ENCODE results near the gene CASQ2. TPM values are rescaled to one million over a fixed set of nuclear protein-coding genes. Genes with fewer than 3 reads are reported as not detected.

The CASQ2 gene
- total and polyA plus RNA-seq, 9 of the 15 experiments (the other 6 are each of a cell fraction or from before 2014, with no cell fraction given): not detected

DNA sequence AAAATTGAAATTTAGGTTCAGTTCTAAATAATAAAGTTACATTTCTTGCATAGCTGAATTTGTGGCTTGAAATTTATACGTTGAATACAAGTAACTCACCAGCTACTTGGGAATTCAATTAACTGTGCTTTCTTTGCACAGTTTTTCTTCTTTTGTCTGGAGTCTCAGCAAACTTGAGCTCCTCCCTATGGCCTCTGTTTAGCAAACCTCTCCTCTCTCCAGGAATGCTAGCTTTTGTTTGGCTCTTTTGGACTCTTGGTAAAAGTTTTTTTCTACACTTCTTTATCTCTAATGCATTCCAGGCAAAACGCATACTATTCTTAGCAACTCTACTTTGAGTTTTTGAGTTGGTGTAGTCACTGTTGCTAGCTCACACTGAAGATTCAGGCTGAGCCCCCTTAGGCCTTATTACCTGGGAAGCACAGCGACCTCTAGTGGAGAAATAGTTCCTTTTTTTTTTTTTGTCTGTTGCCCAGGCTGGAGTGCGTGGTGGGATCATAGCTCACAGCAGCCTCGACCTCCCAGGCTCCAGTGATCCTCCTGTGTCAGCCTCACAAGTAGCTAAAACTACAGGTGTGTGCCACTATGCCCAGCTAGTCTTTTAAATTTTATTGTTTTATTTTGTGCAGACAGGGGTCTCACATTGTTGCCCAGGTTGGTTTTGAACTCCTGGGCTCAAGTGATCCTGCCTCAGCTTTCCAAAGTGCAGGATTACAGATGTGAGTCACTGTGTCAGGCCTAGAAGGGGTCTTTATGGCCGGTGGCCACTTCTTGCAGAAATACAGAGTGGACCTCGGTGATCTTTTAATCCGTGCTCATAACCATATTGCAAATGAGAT lies 61.7 kb downstream of the CASQ2 start (continued):
- no peak for TF ChIP-seq ZNF766 (CRISPR knock-in tag; conservative IDR thresholded peaks at IDR 0.05)
- TF ChIP-seq PTBP1 (IDR thresholded peaks at IDR 0.05; ENCODE audit: low read depth, low read length): no peak
- TF ChIP-seq, protein P1, sequence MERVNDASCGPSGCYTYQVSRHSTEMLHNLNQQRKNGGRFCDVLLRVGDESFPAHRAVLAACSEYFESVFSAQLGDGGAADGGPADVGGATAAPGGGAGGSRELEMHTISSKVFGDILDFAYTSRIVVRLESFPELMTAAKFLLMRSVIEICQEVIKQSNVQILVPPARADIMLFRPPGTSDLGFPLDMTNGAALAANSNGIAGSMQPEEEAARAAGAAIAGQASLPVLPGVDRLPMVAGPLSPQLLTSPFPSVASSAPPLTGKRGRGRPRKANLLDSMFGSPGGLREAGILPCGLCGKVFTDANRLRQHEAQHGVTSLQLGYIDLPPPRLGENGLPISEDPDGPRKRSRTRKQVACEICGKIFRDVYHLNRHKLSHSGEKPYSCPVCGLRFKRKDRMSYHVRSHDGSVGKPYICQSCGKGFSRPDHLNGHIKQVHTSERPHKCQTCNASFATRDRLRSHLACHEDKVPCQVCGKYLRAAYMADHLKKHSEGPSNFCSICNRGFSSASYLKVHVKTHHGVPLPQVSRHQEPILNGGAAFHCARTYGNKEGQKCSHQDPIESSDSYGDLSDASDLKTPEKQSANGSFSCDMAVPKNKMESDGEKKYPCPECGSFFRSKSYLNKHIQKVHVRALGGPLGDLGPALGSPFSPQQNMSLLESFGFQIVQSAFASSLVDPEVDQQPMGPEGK (CRISPR knock-in tag; IDR thresholded peaks at IDR 0.05; ENCODE audit: borderline replicate concordance): no peak
- TF ChIP-seq ZNF77 (CRISPR knock-in tag; IDR thresholded peaks at IDR 0.05): no peak
- TF ChIP-seq ZBTB7A (IDR thresholded peaks at IDR 0.05; ENCODE audit: borderline replicate concordance, control insufficient read depth, low read depth, low read length): no peak
- TF ChIP-seq, protein P2, sequence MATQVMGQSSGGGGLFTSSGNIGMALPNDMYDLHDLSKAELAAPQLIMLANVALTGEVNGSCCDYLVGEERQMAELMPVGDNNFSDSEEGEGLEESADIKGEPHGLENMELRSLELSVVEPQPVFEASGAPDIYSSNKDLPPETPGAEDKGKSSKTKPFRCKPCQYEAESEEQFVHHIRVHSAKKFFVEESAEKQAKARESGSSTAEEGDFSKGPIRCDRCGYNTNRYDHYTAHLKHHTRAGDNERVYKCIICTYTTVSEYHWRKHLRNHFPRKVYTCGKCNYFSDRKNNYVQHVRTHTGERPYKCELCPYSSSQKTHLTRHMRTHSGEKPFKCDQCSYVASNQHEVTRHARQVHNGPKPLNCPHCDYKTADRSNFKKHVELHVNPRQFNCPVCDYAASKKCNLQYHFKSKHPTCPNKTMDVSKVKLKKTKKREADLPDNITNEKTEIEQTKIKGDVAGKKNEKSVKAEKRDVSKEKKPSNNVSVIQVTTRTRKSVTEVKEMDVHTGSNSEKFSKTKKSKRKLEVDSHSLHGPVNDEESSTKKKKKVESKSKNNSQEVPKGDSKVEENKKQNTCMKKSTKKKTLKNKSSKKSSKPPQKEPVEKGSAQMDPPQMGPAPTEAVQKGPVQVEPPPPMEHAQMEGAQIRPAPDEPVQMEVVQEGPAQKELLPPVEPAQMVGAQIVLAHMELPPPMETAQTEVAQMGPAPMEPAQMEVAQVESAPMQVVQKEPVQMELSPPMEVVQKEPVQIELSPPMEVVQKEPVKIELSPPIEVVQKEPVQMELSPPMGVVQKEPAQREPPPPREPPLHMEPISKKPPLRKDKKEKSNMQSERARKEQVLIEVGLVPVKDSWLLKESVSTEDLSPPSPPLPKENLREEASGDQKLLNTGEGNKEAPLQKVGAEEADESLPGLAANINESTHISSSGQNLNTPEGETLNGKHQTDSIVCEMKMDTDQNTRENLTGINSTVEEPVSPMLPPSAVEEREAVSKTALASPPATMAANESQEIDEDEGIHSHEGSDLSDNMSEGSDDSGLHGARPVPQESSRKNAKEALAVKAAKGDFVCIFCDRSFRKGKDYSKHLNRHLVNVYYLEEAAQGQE (IDR thresholded peaks at IDR 0.05; ENCODE audit: borderline replicate concordance): peak; percentile 58; the same call in 1 of the 2 replicates
- TF ChIP-seq, protein P2 (CRISPR knock-in tag; IDR thresholded peaks at IDR 0.05; ENCODE audit: low read depth): no peak
- TF ChIP-seq RHOXF2B (CRISPR knock-in tag; conservative IDR thresholded peaks at IDR 0.05): no peak
- no peak for TF ChIP-seq HNRNPH1 (optimal IDR thresholded peaks at IDR 0.05; ENCODE audit: low read depth, low read length)
- peak; percentile 24 to 29; a peak in 1 of 4 replicates for TF ChIP-seq NRF1 (conservative IDR thresholded peaks at IDR 0.05 in 1 of 2, IDR thresholded peaks at IDR 0.05 in 1 of 2)
- TF ChIP-seq ZNF253 (CRISPR knock-in tag; conservative IDR thresholded peaks at IDR 0.05): no peak
- TF ChIP-seq, protein P3, sequence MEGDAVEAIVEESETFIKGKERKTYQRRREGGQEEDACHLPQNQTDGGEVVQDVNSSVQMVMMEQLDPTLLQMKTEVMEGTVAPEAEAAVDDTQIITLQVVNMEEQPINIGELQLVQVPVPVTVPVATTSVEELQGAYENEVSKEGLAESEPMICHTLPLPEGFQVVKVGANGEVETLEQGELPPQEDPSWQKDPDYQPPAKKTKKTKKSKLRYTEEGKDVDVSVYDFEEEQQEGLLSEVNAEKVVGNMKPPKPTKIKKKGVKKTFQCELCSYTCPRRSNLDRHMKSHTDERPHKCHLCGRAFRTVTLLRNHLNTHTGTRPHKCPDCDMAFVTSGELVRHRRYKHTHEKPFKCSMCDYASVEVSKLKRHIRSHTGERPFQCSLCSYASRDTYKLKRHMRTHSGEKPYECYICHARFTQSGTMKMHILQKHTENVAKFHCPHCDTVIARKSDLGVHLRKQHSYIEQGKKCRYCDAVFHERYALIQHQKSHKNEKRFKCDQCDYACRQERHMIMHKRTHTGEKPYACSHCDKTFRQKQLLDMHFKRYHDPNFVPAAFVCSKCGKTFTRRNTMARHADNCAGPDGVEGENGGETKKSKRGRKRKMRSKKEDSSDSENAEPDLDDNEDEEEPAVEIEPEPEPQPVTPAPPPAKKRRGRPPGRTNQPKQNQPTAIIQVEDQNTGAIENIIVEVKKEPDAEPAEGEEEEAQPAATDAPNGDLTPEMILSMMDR (IDR thresholded peaks at IDR 0.05 in 2 of 3, conservative IDR thresholded peaks at IDR 0.05 in 1 of 3; ENCODE audit: insufficient read depth in 2 of 3, low read depth in 1 of 3, low read length in 3 of 3): peak; percentile 72 to 78 (median 77)
- no peak for TF ChIP-seq POLR2AphosphoS5 (IDR thresholded peaks at IDR 0.05; ENCODE audit: control insufficient read depth, insufficient read depth, low read depth, low read length)

All from K562 (cell line).